Measurements from ENCODE around the gene PRLH. TPM values are rescaled to one million over a fixed set of nuclear protein-coding genes. Genes with fewer than 3 reads are reported as not detected.

The PRLH gene
- total RNA-seq, 1 donor from 2014 or later, result not detected

GRCh38 chr2:237530472-237531433 is 35.6 kb upstream of the PRLH start:
- H3K9me3 ChIP-seq, result no peaks in the 10 kb centered on the region
- no peak for TF ChIP-seq CTCF (IDR thresholded peaks at IDR 0.05)
- H3K4me1 ChIP-seq, result no peaks in the 10 kb centered on the region
- no peak overlapping the region for H3K4me3 ChIP-seq
- H3K36me3 ChIP-seq, result no peaks in the 10 kb centered on the region
- H3K27ac ChIP-seq, result no peak overlapping the region
- intact Hi-C loops (cut with DNase I), result no loop called here
- DNase-seq (ENCODE audit: low spot score in 2 of 2), result no peak
- H3K27me3 ChIP-seq, result no peaks in the 10 kb centered on the region

GRCh38 chr2:237532160-237532559 is 34.2 kb upstream of the PRLH start:
- intact Hi-C loops (cut with DNase I), result no loop called here
- no peak for TF ChIP-seq CTCF (IDR thresholded peaks at IDR 0.05)

GRCh38 chr2:237533668-237534161 is 32.7 kb upstream of the PRLH start:
- Histone ChIP-seq H3K27me3 (no peaks in the 10 kb centered on the region), H3K4me1 (no peaks in the 10 kb centered on the region), H3K36me3 (no peaks in the 10 kb centered on the region), H3K27ac (no peak overlapping the region), H3K4me3 (no peak overlapping the region), H3K9me3 (no peaks in the 10 kb centered on the region)
- no peak for TF ChIP-seq CTCF (IDR thresholded peaks at IDR 0.05)
- intact Hi-C loops (cut with DNase I), result no loop called here
- DNase-seq (ENCODE audit: low spot score in 2 of 2), result no peak

More at GRCh38 chr2:237532160-237532559, 34.2 kb upstream of the PRLH start:
- no peak overlapping the region for H3K4me3 ChIP-seq
- no peaks in the 10 kb centered on the region for H3K36me3 ChIP-seq
- no peak for DNase-seq (ENCODE audit: low spot score in 2 of 2)
- no peaks in the 10 kb centered on the region for H3K9me3 ChIP-seq
- no peaks in the 10 kb centered on the region for H3K27me3 ChIP-seq
- H3K4me1 ChIP-seq, result no peaks in the 10 kb centered on the region
- no peak overlapping the region for H3K27ac ChIP-seq

DNA sequence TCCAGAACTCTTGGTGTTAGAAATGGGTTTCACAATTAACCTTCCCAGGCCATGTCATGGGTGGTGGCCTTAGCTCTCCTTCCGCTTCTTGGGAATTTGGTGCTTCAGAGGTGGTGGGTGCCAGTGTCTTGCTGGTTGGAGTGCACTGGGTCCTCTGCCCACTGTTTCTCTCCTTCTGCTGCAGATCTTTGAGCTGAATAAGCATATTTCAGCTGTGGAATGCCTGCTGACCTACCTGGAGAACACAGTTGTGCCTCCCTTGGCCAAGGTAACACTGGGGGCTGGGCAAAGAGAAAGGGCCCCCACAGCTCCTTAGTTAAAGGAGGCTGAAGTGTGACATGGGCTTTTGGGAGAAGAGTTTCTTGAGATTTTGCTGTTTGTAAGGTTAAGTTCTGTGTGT is 32.0 kb upstream of the PRLH start:
- no peak for TF ChIP-seq CTCF (IDR thresholded peaks at IDR 0.05)
- H3K4me1 ChIP-seq, result no peaks in the 10 kb centered on the region
- H3K27ac ChIP-seq, result no peak overlapping the region
- no peak overlapping the region for H3K4me3 ChIP-seq
- H3K36me3 ChIP-seq, result no peaks in the 10 kb centered on the region
- no peak for DNase-seq (ENCODE audit: low spot score in 2 of 2)
- H3K9me3 ChIP-seq, result no peaks in the 10 kb centered on the region
- intact Hi-C loops (cut with DNase I), result no loop called here
- H3K27me3 ChIP-seq, result no peaks in the 10 kb centered on the region

- intact Hi-C loops (cut with DNase I), result no loop called here
Observed at GRCh38 chr2:237535385-237536082, 30.8 kb upstream of the PRLH start.

More at GRCh38 chr2:237535385-237536082, 30.8 kb upstream of the PRLH start:
- no peak for TF ChIP-seq CTCF (IDR thresholded peaks at IDR 0.05)
- Histone ChIP-seq H3K4me1 (no peaks in the 10 kb centered on the region), H3K36me3 (no peaks in the 10 kb centered on the region), H3K27ac (no peak overlapping the region), H3K27me3 (no peaks in the 10 kb centered on the region), H3K4me3 (no peak overlapping the region), H3K9me3 (no peaks in the 10 kb centered on the region)
- DNase-seq (ENCODE audit: low spot score in 2 of 2), result no peak

All from ascending aorta (tissue), 2 donors.